Measurements from ENCODE around the gene ZNF654.
"Not testable (repeated sequence)": the region's sequence is repeated elsewhere in the genome, so short reads cannot be mapped to it uniquely, and the experiment has no call there.

The ZNF654 gene

DNA sequence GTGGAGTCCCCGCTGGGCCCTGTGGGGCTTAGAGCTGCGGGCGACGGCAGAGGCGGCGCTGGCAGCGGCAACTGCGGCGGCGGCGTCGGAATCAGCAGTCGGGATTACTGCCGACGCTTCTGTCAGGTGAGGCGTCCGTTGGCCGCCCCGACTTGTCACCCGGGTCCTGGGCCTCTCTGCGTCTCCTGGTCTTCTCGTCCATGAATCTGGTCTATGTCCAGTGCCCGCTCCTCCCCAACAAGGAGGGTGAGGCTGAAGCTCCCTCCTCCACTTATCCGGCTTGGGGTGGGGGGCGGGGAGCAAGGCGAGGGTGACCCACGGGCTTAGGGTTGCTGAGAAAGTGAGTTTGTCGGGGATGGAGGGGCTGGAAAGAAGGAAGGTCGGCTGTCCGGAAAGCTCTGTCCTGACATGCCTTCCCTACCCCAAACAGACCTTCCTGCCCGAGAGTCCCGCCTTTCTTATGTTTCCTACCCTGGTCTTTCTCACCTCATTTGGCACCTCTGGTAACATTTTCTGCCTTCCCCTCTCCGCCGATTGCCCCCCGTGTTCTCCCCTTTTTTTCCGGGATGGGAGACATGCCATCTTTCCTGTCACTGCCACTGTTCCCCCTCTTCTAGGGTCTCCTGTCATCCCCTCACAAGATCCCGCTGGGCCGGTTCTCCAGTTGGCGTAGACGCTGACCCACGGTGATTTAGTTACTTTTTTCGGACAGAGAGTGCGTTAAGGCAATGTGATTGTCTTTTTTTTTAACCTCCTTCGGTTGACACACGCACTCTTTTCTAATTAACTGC is 520 bp downstream of the ZNF654 start:
- DNase-seq = peak in 25 of 58 donors; percentile 21 to 72 (median 44)

DNA sequence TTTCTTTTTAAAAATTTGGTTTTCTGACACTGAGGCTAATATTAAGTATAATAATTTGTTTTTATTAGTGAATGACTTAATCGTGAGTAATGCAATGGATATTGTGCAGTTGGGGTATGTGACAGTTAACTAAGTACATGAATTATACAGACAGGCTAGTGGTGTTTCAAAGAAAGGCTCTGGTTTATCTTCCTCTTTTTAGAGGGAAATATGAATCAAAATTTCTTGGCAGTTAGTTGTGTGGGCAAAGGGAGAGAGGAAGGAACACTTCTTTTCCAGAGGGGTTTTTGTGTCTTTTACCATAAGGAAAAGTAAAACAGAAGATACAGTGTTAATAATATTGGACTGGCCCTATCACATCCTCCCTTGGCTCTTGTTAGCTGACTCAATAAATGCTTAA is 2.7 kb downstream of the ZNF654 start:
- no peak for DNase-seq

DNA sequence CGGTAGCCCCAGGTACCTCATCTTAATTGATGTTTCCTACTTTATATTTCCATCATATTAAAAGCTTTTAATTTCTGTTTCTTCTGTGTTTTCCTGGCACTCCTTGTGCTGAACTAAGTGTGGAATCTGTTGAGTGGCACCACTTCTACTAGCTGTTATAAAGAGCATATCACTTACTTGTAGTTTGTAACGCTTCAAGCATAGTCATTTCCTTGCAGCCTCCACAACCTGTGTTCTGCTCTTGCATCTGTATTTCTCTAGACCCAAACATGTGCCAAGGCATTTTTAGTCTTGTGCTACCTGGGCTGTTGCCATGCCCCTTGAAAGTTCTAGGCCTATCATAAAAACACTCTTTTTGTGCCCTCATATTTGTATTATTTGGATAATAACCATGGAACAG is 16.0 kb downstream of the ZNF654 start:
- DNase-seq = no peak

DNA sequence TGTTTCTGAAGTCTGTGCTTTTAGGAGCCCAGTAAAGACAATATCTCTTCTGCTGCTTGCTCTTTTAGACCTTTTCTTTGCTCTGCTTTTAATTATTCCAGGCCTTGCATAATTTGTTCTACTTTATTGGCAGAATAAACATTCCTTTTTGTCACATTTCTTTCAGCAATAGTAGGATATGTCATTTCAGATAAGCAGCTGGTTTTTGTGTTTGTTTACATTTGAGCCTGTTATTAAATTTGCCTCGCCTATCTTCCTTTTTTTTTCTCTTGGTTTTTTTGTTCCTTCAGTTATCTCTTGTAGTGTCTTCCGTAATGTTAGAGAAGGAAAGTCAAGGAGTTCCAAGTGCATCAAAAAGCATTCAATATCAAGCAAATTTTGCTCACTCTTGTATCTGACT is 16.4 kb downstream of the ZNF654 start:
- DNase-seq = no peak

DNA sequence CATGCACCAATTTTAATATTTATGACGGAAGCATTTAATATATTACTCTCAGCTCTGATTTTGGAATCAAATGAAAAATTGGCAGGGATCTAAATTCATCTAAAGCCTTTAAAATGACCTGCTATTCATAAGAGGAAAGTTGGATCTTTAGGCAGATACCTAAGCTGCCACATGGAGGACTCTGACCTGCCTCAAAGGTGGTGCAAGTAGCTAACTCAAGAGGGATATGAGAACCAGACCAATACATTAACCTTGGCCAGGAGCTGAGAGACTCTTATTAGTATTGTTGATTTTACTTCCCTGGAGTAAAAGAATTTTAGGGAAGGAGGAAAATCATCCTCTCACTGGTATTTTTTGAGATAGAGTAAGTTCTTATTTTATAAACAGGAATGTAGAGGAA is 17.7 kb downstream of the ZNF654 start:
- no peak for DNase-seq

DNA sequence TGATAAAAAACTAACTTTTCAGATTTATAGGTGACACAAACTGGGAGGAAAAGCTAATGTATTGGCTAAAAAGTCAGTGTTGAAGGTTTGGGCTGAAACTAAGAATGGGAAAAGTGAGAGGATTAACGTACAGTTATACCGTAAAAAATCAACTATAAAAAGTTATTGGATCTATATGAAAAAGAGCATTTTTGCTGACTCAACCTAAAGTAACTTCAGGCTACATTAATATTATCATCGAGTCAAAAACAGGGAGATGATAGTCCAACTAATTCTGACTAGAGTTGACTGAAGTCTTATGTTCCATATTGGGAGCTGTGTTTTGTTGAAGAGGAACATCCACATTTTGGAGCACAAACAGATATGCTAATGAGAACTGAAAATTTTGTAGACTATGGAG is 19.9 kb downstream of the ZNF654 start:
- no peak for DNase-seq

DNA sequence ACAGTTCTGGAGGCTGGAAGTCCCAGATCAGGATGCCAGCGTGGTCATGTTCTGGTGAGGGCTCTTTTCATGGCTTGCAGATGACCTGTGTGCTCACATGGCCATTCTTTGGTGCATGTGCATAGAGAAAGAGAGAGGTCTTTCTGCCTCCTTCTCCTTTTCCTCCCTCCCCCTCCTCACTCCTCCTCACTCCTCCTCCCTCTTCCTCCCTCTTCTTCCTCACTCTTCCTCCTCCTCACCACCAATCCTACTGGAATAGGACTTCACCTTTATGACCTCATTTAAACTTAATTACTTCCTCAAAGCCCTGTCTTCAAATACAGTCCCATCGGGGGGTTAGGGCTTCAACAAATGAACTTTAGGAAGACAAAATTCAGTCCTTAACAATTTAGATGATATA is 23.8 kb downstream of the ZNF654 start:
- no peak for DNase-seq

DNA sequence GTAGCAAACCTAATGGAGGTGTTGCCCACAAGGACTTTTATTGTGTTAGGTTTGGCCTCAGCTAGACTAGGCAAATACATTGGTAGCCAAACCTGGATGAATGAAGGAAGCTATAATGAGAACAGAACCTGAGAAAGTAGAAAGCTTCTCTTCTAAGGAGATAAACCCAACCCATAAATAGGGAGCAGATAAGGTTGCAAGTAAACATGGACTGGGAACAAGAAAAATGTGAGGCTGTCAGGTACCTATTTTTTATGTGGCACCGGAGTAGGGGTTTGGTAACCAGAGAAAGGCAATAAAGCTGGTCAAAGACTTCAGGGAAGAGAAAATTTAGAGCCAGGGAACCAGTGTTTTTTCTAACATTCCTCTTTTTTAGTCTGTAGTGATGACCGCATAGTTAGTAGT is 25.0 kb downstream of the ZNF654 start:
- no peak for DNase-seq

DNA sequence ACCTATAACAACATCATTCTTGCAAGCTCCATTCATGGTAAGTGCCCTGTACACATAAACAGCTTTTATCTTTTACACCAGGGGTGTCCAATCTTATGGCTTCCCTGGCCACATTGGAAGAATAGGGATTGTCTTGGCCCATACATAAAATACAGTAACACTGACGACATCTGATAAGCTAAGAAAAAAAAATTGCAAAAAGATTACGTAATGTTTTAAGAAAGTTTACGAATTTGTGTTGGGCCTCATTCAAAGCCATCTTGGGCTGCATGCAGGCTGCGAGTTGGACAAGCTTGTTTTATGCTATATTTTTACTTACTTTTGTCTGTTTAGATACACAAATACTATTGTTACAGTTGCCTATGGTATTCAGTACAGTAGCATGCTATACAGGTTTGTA is 31.6 kb downstream of the ZNF654 start:
- DNase-seq = no peak

DNA sequence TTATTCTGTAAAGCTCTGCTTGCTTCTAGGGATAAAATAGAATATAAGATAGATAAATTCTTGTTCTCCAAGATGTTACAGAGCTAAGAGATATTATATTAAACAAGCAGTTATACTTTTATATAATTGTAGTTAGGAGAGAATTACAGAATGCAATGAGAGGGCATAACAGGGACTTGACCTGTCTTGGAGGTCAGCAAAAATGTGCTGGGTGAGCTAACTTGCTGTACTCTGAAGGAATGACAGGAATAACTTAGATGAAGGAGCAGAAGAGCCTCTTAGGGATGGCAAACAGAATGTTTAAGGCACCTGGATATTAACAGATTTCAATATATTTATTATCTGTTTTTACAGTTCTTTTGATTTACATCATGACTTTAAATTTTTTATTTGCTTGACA is 33.2 kb downstream of the ZNF654 start:
- no peak for DNase-seq

DNA sequence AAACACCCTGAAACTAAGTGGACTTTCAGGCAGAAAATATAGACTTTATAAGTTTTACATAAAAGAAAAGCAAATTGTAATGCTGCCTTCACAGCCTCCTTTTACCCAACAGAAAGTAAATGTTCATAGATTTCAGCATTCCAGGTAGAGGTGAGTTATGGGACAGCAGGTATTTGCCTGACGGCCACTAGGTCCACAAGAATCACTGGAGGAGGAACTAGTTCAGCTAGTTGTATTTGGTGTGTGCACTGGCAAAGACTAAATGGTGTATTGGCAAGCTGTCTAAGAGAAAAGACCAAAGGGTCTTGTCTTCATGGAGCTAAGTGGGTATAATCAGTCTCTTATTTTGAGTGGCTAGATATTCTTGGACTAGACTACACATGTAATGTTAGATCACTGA is 34.2 kb downstream of the ZNF654 start:
- DNase-seq = no peak

DNA sequence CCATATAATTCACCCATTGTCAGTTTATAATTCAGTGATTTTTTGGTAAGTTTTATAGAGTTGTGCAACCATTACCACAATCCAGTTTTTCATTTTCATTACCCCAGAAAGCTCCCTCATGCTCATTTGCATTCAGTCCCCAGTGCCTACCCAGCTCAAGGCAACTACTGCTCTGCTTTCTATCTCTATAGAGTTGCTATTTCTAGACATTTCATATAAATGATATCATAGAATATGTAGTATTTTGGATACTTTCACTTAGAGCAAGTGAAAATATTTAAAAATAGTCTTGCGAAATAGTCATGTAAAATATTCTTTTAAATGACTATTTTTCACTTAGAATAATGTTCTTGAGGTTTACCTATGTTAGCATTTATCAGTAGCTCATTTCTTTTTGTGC is 42.1 kb downstream of the ZNF654 start:
- DNase-seq = no peak

DNA sequence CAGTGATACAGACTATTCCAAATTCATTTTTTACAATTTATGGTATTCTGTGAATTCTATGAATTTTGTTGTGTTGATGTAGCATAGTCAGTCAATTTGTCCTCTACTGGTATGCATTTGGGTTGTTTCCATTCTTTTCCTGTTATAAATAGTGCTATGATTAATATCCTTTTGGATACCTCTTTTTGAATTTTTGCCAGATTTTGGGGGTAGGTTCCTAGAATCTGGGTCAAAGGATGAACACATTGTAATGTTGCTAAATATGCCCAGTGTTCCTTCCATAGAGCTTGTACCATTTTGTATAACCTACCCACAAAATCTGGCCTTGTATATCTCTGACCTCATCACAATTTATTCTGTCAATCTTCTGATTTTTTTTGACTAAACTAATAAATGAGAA is 46.3 kb downstream of the ZNF654 start:
- no peak for DNase-seq

DNA sequence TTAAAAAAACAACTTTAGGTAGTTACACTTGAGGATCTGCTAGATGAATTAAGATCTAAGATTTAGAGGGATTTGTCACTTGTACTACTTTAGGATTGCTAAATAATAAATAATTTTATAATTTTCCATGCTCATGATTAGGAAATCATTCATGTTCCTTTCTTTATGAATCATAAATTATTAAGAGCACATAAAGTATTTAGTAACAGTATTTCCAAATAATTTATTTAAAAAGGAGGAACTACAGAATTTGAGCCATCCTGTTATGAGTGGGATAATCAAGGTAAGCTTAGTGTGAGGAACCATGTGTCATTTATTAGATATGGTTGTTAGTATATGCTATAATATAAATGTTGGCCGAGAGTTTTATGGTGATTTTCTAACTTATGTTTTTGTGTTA is 53.2 kb downstream of the ZNF654 start:
- DNase-seq = no peak

DNA sequence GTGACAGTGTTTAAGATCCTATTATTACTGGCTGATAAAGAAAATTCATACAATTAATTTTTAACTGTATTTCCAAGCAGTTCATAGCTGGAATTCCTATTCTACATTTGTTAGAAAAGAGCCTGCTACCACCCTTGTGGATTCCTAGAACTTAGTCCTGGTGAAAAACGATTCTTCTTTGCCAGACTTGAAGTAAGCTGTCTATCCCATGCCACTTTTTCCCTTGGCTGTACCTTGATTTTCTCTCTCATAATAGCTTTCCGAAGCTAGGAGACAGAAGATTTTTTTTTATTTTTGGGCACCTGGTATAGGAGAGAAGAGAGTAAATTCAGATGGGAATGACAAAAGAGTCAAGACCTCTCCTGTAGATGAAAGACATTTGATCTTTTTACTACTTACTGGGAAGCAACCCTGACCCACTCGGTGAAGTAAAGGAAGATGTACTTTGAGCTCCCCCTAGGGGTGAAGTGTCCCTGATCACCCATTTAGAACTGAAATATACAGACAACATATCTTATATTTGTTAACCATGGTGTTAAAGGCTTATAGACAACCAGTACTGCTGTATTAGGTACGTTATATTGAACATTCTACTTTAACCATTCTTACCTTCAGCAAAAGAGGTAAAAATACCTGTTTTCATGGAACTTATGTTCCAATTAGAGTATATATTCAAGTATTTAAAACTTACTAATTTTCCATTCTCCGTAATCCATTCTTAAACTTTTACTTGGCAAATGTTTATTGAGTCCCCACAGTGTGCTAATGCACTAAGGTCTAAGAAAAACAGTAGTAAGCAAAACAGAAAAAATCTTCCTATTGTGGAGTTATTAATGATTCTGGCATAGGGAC is 54.5 kb downstream of the ZNF654 start:
- peak in 28 of 58 donors; percentile 0 to 50 (median 5) for DNase-seq

DNA sequence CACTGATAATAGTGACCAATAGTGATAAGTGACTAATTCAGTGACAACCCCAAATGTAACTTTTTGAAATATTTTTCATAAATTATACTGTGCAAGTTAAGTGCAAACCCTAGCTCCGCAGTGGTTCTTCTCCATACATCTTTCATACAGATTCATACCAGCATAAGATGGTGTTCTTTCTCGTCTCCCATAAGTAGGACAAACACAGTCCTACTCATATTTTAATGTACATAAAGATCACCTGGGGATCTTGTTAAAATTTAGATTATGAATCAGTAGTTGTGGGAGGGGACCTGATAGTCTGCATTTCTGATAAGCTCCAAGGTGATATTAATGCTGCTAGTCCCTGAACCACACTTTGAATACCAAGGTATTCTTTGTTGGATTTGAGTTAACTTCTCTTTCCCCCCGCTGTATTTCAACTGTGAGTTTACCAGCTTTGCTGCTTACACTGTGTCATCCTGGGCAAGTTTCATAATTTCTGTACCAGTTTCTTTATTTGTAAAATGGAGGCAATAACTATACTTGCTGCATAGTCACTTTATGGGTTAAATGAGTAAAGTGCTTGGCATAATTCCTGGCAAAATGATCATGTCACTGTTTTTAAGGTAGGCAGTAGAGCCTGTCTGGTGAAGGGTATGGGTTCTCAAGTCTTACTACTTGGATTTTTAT is 56.0 kb downstream of the ZNF654 start:
- no peak for DNase-seq

DNA sequence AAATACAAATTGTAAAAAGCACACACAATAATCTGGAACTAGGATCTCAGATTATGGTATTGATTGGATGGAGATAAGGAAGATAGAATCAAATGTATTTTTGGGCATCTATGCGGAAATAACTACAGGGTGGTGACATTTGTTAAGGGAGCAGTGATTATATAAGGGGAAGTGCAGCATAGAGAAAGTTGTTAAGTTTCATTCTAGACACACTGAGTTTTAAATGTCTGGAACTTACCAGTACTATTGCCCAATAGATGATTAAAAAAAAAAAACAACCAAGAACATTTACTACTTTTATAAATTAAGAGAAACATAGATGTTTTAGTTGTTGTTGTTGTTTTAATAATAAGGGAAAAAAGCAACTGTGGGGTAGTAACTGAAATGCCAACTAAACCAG is 58.6 kb downstream of the ZNF654 start:
- DNase-seq = no peak

DNA sequence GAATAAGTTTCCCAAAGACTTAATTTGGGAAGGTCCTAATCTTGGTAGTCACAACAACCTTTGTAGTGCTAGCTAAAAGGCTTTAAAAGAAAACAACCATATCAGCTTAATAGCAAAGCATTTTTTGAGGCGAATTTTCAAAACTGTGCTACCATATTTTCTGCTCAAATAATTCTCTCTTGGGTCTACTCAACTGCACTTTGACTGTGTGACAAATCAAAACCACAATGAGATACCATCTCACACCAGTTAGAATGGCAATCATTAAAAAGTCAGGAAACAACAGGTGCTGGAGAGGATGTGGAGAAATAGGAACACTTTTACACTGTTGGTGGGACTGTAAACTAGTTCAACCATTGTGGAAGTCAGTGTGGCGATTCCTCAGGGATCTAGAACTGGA is 59.5 kb downstream of the ZNF654 start:
- DNase-seq = not testable (repeated sequence)

DNA sequence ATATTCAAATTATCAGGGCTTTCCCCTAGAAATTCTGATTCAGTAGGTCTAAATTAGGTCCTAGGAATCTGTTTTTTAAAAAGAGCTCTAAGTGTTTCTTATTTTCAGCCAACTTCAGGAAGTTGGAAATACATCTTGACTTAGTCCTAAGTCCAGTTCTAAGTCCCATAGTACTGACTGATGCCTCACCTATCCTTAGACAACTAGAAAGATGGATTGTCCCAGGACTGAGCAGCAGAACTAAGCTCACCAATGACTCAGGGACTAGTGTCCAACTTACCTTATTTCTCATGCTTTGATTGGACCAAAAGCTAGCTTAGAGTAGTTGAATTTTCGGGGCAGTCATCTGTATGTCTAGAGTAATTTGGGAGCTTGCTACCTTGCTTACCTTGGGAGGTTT is 64.5 kb downstream of the ZNF654 start:
- no peak for DNase-seq

DNA sequence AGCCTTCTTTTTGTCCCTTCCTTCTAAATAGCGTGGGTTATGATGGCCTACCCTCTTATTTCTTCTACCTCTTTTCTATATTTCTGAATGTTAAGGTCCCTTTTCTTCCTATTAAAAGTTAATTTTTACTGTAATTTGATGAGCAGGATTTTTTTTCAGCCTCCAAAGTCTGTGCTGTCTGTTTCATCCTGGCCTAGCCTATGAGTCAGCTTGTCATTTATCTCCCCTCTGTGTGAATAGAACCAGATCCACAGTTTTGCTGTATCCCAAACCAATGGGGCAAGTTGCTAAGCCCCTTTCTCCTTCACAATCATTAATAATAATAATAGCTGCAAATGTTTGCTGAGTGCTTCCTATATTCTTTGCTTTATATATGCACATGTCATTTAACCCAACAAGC is 72.6 kb downstream of the ZNF654 start:
- DNase-seq = no peak

DNA sequence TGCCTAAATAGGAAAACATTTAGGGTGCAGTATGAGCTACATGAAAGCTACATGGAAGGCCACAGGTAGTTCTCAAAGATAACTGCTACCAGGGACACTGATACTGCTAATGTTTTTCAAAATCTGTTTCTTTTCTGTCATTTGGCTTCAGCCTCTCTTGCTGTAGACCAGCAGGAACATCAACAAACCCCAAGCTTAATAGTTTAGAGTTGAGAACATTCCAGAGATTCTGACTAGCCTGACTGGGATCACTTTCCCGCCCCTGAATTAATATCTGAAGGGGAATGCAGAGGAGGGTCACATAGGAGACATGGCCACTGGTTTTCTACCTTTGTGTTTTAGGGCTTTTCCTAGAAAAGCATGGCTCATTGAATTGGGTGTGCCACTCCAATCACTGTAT is 73.8 kb downstream of the ZNF654 start:
- DNase-seq = no peak

DNA sequence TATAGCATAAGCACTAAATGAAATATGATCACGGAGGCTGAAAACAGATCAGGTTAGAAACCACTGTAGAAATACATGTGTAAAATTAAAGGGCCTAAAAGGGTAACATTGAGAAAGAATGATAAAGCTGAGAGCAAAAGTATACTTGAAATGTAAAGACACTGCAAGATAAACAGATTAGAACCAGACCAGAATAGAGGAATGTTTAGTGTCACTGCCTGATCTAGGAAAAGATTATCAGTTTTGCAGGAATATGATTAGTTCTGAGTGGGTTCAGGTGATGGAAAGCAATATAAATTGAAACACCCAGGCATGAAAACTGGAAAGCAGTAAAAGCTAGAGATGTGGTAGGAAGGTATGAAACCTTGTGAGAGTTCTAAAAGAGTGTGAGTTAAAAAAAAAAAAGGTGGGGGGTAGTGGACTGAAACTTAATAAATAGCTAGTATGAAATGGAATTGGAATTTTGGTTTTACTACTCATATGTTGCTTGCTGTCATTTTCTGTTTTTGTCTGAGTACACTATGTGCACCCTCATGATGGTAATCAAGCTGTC is 74.7 kb downstream of the ZNF654 start:
- DNase-seq = no peak
